ENCODE results near the gene ACTG2.

Gene ACTG2

GRCh38 chr2:73935641-73936040 lies 42.8 kb downstream of the ACTG2 start:
- Histone ChIP-seq H3K9me2 (replicated peaks; ENCODE audit: low read depth, low read length) (no peaks in the 10 kb centered on the region), H3F3A (ENCODE audit: low read depth) (no peaks in the 10 kb centered on the region), H3K27me3 (ENCODE audit: insufficient read depth, low read length, poor library complexity, severe bottlenecking) (no peaks in the 10 kb centered on the region), H4K20me1 (ENCODE audit: insufficient read depth, low read length, poor library complexity, severe bottlenecking) (peaks cover 69% of the 10 kb centered on the region), H3K4me2 (ENCODE audit: low read depth, low read length, poor library complexity, severe bottlenecking) (no peak overlapping the region), H3K9me3 (ENCODE audit: insufficient read depth, low read depth, low read length) (no peaks in the 10 kb centered on the region), H3K4me3 (ENCODE audit: low read length, poor library complexity, severe bottlenecking) (no peak overlapping the region), H3K36me3 (ENCODE audit: insufficient read depth, low read length) (no peaks in the 10 kb centered on the region; the same call in 1 of the 2 replicates), H3K4me1 (ENCODE audit: insufficient read depth, low read length, poor library complexity, severe bottlenecking) (peaks cover 29% of the 10 kb centered on the region), H3K9ac (ENCODE audit: low read depth, low read length, poor library complexity, severe bottlenecking) (no peak overlapping the region), H2AFZ (ENCODE audit: low read length) (no peak overlapping the region), H3K79me2 (ENCODE audit: insufficient read depth, low read length) (peaks cover 46% of the 10 kb centered on the region)
- TF ChIP-seq CTCF (conservative IDR thresholded peaks at IDR 0.05; ENCODE audit: low read length) (no peak), EZH2phosphoT487 (IDR thresholded peaks at IDR 0.05; ENCODE audit: borderline replicate concordance) (no peak)

GRCh38 chr2:73937103-73937885 lies 44.5 kb downstream of the ACTG2 start:
- peaks cover 68% of the 10 kb centered on the region for H4K20me1 ChIP-seq (ENCODE audit: insufficient read depth, low read length, poor library complexity, severe bottlenecking)
- H3K9me3 ChIP-seq (ENCODE audit: insufficient read depth, low read depth, low read length), result no peaks in the 10 kb centered on the region
- H3K27me3 ChIP-seq (ENCODE audit: insufficient read depth, low read length, poor library complexity, severe bottlenecking), result no peaks in the 10 kb centered on the region
- TF ChIP-seq CTCF (conservative IDR thresholded peaks at IDR 0.05; ENCODE audit: low read length), result no peak
- TF ChIP-seq EZH2phosphoT487 (IDR thresholded peaks at IDR 0.05; ENCODE audit: borderline replicate concordance), result no peak
- no peaks in the 10 kb centered on the region; the same call in 1 of the 2 replicates for H3K36me3 ChIP-seq (ENCODE audit: insufficient read depth, low read length)
- H3K79me2 ChIP-seq (ENCODE audit: insufficient read depth, low read length), result peaks cover 32% of the 10 kb centered on the region; the same call in 1 of the 2 replicates
- no peak overlapping the region for H2AFZ ChIP-seq (ENCODE audit: low read length)
- H3K4me1 ChIP-seq (ENCODE audit: insufficient read depth, low read length, poor library complexity, severe bottlenecking), result peaks cover 18% of the 10 kb centered on the region
- H3K9me2 ChIP-seq (replicated peaks; ENCODE audit: low read depth, low read length), result no peaks in the 10 kb centered on the region
- no peaks in the 10 kb centered on the region for H3F3A ChIP-seq (ENCODE audit: low read depth)
- no peak overlapping the region for H3K4me3 ChIP-seq (ENCODE audit: low read length, poor library complexity, severe bottlenecking)
- H3K4me2 ChIP-seq (ENCODE audit: low read depth, low read length, poor library complexity, severe bottlenecking), result no peak overlapping the region
- H3K9ac ChIP-seq (ENCODE audit: low read depth, low read length, poor library complexity, severe bottlenecking), result no peak overlapping the region

GRCh38 chr2:73937899-73938298 lies 45.1 kb downstream of the ACTG2 start:
- no peaks in the 10 kb centered on the region for H3K9me2 ChIP-seq (replicated peaks; ENCODE audit: low read depth, low read length)
- H3K27me3 ChIP-seq (ENCODE audit: insufficient read depth, low read length, poor library complexity, severe bottlenecking), result no peaks in the 10 kb centered on the region
- H2AFZ ChIP-seq (ENCODE audit: low read length), result no peak overlapping the region
- H3K9me3 ChIP-seq (ENCODE audit: insufficient read depth, low read depth, low read length), result no peaks in the 10 kb centered on the region
- TF ChIP-seq CTCF (conservative IDR thresholded peaks at IDR 0.05; ENCODE audit: low read length) (no peak), EZH2phosphoT487 (IDR thresholded peaks at IDR 0.05; ENCODE audit: borderline replicate concordance) (no peak)
- no peak overlapping the region for H3K4me2 ChIP-seq (ENCODE audit: low read depth, low read length, poor library complexity, severe bottlenecking)
- H4K20me1 ChIP-seq (ENCODE audit: insufficient read depth, low read length, poor library complexity, severe bottlenecking), result peaks cover 68% of the 10 kb centered on the region
- peaks cover 12% of the 10 kb centered on the region for H3K4me1 ChIP-seq (ENCODE audit: insufficient read depth, low read length, poor library complexity, severe bottlenecking)
- H3K36me3 ChIP-seq (ENCODE audit: insufficient read depth, low read length), result no peaks in the 10 kb centered on the region
- no peaks in the 10 kb centered on the region for H3F3A ChIP-seq (ENCODE audit: low read depth)
- H3K79me2 ChIP-seq (ENCODE audit: insufficient read depth, low read length), result peaks cover 28% of the 10 kb centered on the region; the same call in 1 of the 2 replicates
- H3K4me3 ChIP-seq (ENCODE audit: low read length, poor library complexity, severe bottlenecking), result no peak overlapping the region
- H3K9ac ChIP-seq (ENCODE audit: low read depth, low read length, poor library complexity, severe bottlenecking), result no peak overlapping the region

All from Loucy (cell line).